ENCODE data around the gene HS3ST5.

Gene HS3ST5

GRCh38 chr6:114247101-114247500 lies 95.7 kb downstream of the HS3ST5 start:
- Histone ChIP-seq H2BK120ac (ENCODE audit: low read depth, low read length) (no peak overlapping the region), H3K36me3 (ENCODE audit: control insufficient read depth in 1 of 2, insufficient read depth in 2 of 2, low read depth in 1 of 2, low read length in 2 of 2) (no peaks in the 10 kb centered on the region), H4K91ac (ENCODE audit: low read length) (no peak overlapping the region), H3K9ac (ENCODE audit: low read length) (no peak overlapping the region), H3K4me1 (ENCODE audit: control insufficient read depth, insufficient read depth, low read depth, low read length) (peaks cover 2% of the 10 kb centered on the region), H2AK5ac (ENCODE audit: low read length, severe bottlenecking) (no peak overlapping the region), H3K23ac (ENCODE audit: low read length in 2 of 2) (no peak overlapping the region), H2BK12ac (ENCODE audit: low read length in 2 of 2) (no peak overlapping the region), H3K27ac (ENCODE audit: low read length, poor library complexity, severe bottlenecking) (no peak overlapping the region), H3K4me3 (ENCODE audit: insufficient read depth in 1 of 2, low read depth in 1 of 2, low read length in 2 of 2) (no peak overlapping the region), H2AFZ (ENCODE audit: low read depth, low read length) (no peak overlapping the region), H2BK5ac (ENCODE audit: low read depth, low read length, poor library complexity, severe bottlenecking) (no peak overlapping the region), H2BK15ac (ENCODE audit: low read depth, poor library complexity, severe bottlenecking) (no peak overlapping the region), H3K4me2 (ENCODE audit: low read length, poor library complexity, severe bottlenecking) (no peak overlapping the region), H3K79me1 (replicated peaks; ENCODE audit: low read length, poor library complexity, severe bottlenecking) (no peaks in the 10 kb centered on the region), H4K8ac (ENCODE audit: low read length) (no peak overlapping the region), H3K18ac (ENCODE audit: low read depth in 1 of 2, low read length in 2 of 2) (no peak overlapping the region), H3K27me3 (ENCODE audit: control insufficient read depth in 1 of 2, insufficient read depth in 1 of 2, low read length in 2 of 2) (no peaks in the 10 kb centered on the region), H3K4ac (ENCODE audit: low read depth in 1 of 2, low read length in 2 of 2) (no peak overlapping the region), H3K9me3 (ENCODE audit: control insufficient read depth, low read length) (no peaks in the 10 kb centered on the region), H3K14ac (ENCODE audit: low read length in 2 of 2) (no peak overlapping the region)
- no peak for DNase-seq
- WGBS = 48% methylated on average over 2 of the region's 2 CpGs

- Histone ChIP-seq H3K4me2 (ENCODE audit: low read length, poor library complexity, severe bottlenecking) (no peak overlapping the region), H2BK12ac (ENCODE audit: low read length in 2 of 2) (no peak overlapping the region), H3K14ac (ENCODE audit: low read length in 2 of 2) (no peak overlapping the region), H2BK120ac (ENCODE audit: low read depth, low read length) (no peak overlapping the region), H3K27ac (ENCODE audit: low read length, poor library complexity, severe bottlenecking) (no peak overlapping the region), H3K79me1 (replicated peaks; ENCODE audit: low read length, poor library complexity, severe bottlenecking) (peaks cover 2% of the 10 kb centered on the region), H3K23ac (ENCODE audit: low read length in 2 of 2) (no peak overlapping the region), H3K27me3 (ENCODE audit: control insufficient read depth in 1 of 2, insufficient read depth in 1 of 2, low read length in 2 of 2) (no peaks in the 10 kb centered on the region), H2BK5ac (ENCODE audit: low read depth, low read length, poor library complexity, severe bottlenecking) (no peak overlapping the region), H3K18ac (ENCODE audit: low read depth in 1 of 2, low read length in 2 of 2) (no peak overlapping the region), H4K8ac (ENCODE audit: low read length) (no peak overlapping the region), H3K4ac (ENCODE audit: low read depth in 1 of 2, low read length in 2 of 2) (no peak overlapping the region), H3K36me3 (ENCODE audit: control insufficient read depth in 1 of 2, insufficient read depth in 2 of 2, low read depth in 1 of 2, low read length in 2 of 2) (no peaks in the 10 kb centered on the region), H2BK15ac (ENCODE audit: low read depth, poor library complexity, severe bottlenecking) (no peak overlapping the region), H4K91ac (ENCODE audit: low read length) (no peak overlapping the region), H3K4me1 (ENCODE audit: control insufficient read depth, insufficient read depth, low read depth, low read length) (no peaks in the 10 kb centered on the region), H2AK5ac (ENCODE audit: low read length, severe bottlenecking) (no peak overlapping the region), H3K9me3 (ENCODE audit: control insufficient read depth, low read length) (no peaks in the 10 kb centered on the region), H2AFZ (ENCODE audit: low read depth, low read length) (no peak overlapping the region), H3K9ac (ENCODE audit: low read length) (no peak overlapping the region), H3K4me3 (ENCODE audit: insufficient read depth in 1 of 2, low read depth in 1 of 2, low read length in 2 of 2) (no peak overlapping the region)
- 90% methylated on average over 2 of the region's 3 CpGs for WGBS
- DNase-seq = no peak
These were observed 102.0 kb downstream of the HS3ST5 start for GRCh38 chr6:114240796-114241195.

- no peaks in the 10 kb centered on the region for H3K9me3 ChIP-seq (ENCODE audit: control insufficient read depth, low read length)
- H3K27ac ChIP-seq (ENCODE audit: low read length, poor library complexity, severe bottlenecking) = no peak overlapping the region
- H3K9ac ChIP-seq (ENCODE audit: low read length) = no peak overlapping the region
- H2BK5ac ChIP-seq (ENCODE audit: low read depth, low read length, poor library complexity, severe bottlenecking) = no peak overlapping the region
- 93% methylated on average over 2 of the region's 2 CpGs for WGBS
- H2AFZ ChIP-seq (ENCODE audit: low read depth, low read length) = no peak overlapping the region
- no peak overlapping the region for H3K14ac ChIP-seq (ENCODE audit: low read length in 2 of 2)
- H3K79me1 ChIP-seq (replicated peaks; ENCODE audit: low read length, poor library complexity, severe bottlenecking) = no peaks in the 10 kb centered on the region
- no peak overlapping the region for H4K8ac ChIP-seq (ENCODE audit: low read length)
- no peak overlapping the region for H3K4ac ChIP-seq (ENCODE audit: low read depth in 1 of 2, low read length in 2 of 2)
- no peak overlapping the region for H2BK12ac ChIP-seq (ENCODE audit: low read length in 2 of 2)
- DNase-seq = no peak
- H4K91ac ChIP-seq (ENCODE audit: low read length) = no peak overlapping the region
- no peak overlapping the region for H3K4me3 ChIP-seq (ENCODE audit: insufficient read depth in 1 of 2, low read depth in 1 of 2, low read length in 2 of 2)
- H3K23ac ChIP-seq (ENCODE audit: low read length in 2 of 2) = no peak overlapping the region
- no peaks in the 10 kb centered on the region for H3K36me3 ChIP-seq (ENCODE audit: control insufficient read depth in 1 of 2, insufficient read depth in 2 of 2, low read depth in 1 of 2, low read length in 2 of 2)
- H3K27me3 ChIP-seq (ENCODE audit: control insufficient read depth in 1 of 2, insufficient read depth in 1 of 2, low read length in 2 of 2) = no peaks in the 10 kb centered on the region
- no peak overlapping the region for H3K4me2 ChIP-seq (ENCODE audit: low read length, poor library complexity, severe bottlenecking)
- H3K18ac ChIP-seq (ENCODE audit: low read depth in 1 of 2, low read length in 2 of 2) = no peak overlapping the region
- no peaks in the 10 kb centered on the region for H3K4me1 ChIP-seq (ENCODE audit: control insufficient read depth, insufficient read depth, low read depth, low read length)
- H2AK5ac ChIP-seq (ENCODE audit: low read length, severe bottlenecking) = no peak overlapping the region
- H2BK15ac ChIP-seq (ENCODE audit: low read depth, poor library complexity, severe bottlenecking) = no peak overlapping the region
- no peak overlapping the region for H2BK120ac ChIP-seq (ENCODE audit: low read depth, low read length)
These were observed 114.1 kb downstream of the HS3ST5 start for GRCh38 chr6:114228675-114229074.

GRCh38 chr6:114227944-114228468 lies 114.8 kb downstream of the HS3ST5 start:
- Histone ChIP-seq H3K27me3 (ENCODE audit: control insufficient read depth in 1 of 2, insufficient read depth in 1 of 2, low read length in 2 of 2) (no peaks in the 10 kb centered on the region), H3K9ac (ENCODE audit: low read length) (no peak overlapping the region), H4K91ac (ENCODE audit: low read length) (no peak overlapping the region), H3K79me1 (replicated peaks; ENCODE audit: low read length, poor library complexity, severe bottlenecking) (no peaks in the 10 kb centered on the region), H4K8ac (ENCODE audit: low read length) (no peak overlapping the region), H3K4me3 (ENCODE audit: insufficient read depth in 1 of 2, low read depth in 1 of 2, low read length in 2 of 2) (no peak overlapping the region), H3K4me1 (ENCODE audit: control insufficient read depth, insufficient read depth, low read depth, low read length) (no peaks in the 10 kb centered on the region), H3K14ac (ENCODE audit: low read length in 2 of 2) (no peak overlapping the region), H2AFZ (ENCODE audit: low read depth, low read length) (no peak overlapping the region), H3K36me3 (ENCODE audit: control insufficient read depth in 1 of 2, insufficient read depth in 2 of 2, low read depth in 1 of 2, low read length in 2 of 2) (no peaks in the 10 kb centered on the region), H2BK15ac (ENCODE audit: low read depth, poor library complexity, severe bottlenecking) (no peak overlapping the region), H2BK12ac (ENCODE audit: low read length in 2 of 2) (no peak overlapping the region), H2BK5ac (ENCODE audit: low read depth, low read length, poor library complexity, severe bottlenecking) (no peak overlapping the region), H3K23ac (ENCODE audit: low read length in 2 of 2) (no peak overlapping the region), H3K27ac (ENCODE audit: low read length, poor library complexity, severe bottlenecking) (no peak overlapping the region), H3K4ac (ENCODE audit: low read depth in 1 of 2, low read length in 2 of 2) (no peak overlapping the region), H3K9me3 (ENCODE audit: control insufficient read depth, low read length) (no peaks in the 10 kb centered on the region), H2BK120ac (ENCODE audit: low read depth, low read length) (no peak overlapping the region), H2AK5ac (ENCODE audit: low read length, severe bottlenecking) (no peak overlapping the region), H3K18ac (ENCODE audit: low read depth in 1 of 2, low read length in 2 of 2) (no peak overlapping the region), H3K4me2 (ENCODE audit: low read length, poor library complexity, severe bottlenecking) (no peak overlapping the region)
- DNase-seq = no peak
- no CpG with 5 or more reads among the region's 2 CpGs for WGBS
